Ovary (tissue), 3 donors: ENCODE measurements around the gene MAGI1.

Experiments used
- EP300 ChIP-seq: sonication (generic); formaldehyde crosslinking; IDR thresholded peaks from one replicate; pipeline ENCODE4 v1.6.1; 2017; ENCODE audit warnings: antibody characterized with exemption
- POLR2A ChIP-seq: fragments of 450-650 bp; IDR thresholded peaks from one replicate; pipeline ENCODE4 v1.6.1; 2017; ENCODE audit warnings: antibody characterized with exemption, mild to moderate bottlenecking, moderate library complexity
- TF ChIP-seq, protein P1 (sequence below), 3 donors: fragments of 450-650 bp in 2 of 3; fragments of 200-600 bp in 1 of 3; IDR thresholded peaks; one replicate each; pipeline versions ENCODE4 v1.5.1 to v1.8.0; 2016 to 2022; ENCODE audit warnings: antibody characterized with exemption in 3 of 3, mild to moderate bottlenecking in 1 of 3
- donor health status: DM: no; HTN: no; CAD: no.

- TF ChIP-seq, protein P1, sequence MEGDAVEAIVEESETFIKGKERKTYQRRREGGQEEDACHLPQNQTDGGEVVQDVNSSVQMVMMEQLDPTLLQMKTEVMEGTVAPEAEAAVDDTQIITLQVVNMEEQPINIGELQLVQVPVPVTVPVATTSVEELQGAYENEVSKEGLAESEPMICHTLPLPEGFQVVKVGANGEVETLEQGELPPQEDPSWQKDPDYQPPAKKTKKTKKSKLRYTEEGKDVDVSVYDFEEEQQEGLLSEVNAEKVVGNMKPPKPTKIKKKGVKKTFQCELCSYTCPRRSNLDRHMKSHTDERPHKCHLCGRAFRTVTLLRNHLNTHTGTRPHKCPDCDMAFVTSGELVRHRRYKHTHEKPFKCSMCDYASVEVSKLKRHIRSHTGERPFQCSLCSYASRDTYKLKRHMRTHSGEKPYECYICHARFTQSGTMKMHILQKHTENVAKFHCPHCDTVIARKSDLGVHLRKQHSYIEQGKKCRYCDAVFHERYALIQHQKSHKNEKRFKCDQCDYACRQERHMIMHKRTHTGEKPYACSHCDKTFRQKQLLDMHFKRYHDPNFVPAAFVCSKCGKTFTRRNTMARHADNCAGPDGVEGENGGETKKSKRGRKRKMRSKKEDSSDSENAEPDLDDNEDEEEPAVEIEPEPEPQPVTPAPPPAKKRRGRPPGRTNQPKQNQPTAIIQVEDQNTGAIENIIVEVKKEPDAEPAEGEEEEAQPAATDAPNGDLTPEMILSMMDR (IDR thresholded peaks at IDR 0.05): no peak
- no peak for TF ChIP-seq EP300
- TF ChIP-seq POLR2A: no peak
Measured at GRCh38 chr3:65502526-65502925, 536.2 kb downstream of the MAGI1 start.
